GM12872 (cell line): ENCODE measurements around the gene TRMT44.

ENCODE experiments used
- CTCF ChIP-seq: IDR thresholded peaks from 3 replicates; pipeline ENCODE4 v1.5.1; 2011; ENCODE audit warnings: low read depth, mild to moderate bottlenecking, low read length, moderate library complexity; ENCODE audit not compliant: insufficient read depth

The TRMT44 gene

DNA sequence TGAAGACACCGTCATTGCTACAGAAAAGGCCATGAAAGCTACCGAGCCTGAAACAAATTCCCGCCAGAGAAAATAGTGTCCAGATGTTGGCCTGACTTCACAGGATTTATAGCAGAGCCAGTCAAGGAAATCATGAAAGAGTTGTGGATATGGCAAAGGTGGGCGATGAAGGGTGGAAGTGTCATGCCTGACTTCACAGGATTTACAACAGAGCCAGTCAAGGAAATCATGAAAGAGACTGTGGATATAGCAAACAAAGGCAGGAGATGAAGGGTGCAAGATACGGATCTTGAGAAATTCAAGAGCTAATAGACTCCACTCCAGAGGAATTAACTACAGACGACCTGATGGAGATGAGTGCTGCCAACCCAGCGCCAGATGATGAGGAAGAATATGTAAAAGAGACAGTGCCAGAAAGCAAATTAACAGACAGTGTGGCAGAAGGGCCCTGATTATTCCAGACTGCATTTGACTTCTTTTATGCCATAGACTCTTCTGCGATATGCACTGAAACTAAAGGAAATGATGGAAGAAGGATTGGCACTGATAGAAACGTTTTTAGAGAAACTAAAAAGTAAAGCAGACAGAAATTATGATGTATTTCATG lies 17.2 kb downstream of the TRMT44 start:
- TF ChIP-seq CTCF, result no peak

GRCh38 chr4:8459867-8460445 lies 19.4 kb downstream of the TRMT44 start:
- no peak for TF ChIP-seq CTCF

- no peak for TF ChIP-seq CTCF
These were observed 20.5 kb downstream of the TRMT44 start for GRCh38 chr4:8461086-8461485.

- no peak for TF ChIP-seq CTCF
These were observed 21.0 kb downstream of the TRMT44 start for GRCh38 chr4:8461616-8462015.

- TF ChIP-seq CTCF, result no peak
These were observed 23.2 kb downstream of the TRMT44 start for GRCh38 chr4:8463811-8464210.

DNA sequence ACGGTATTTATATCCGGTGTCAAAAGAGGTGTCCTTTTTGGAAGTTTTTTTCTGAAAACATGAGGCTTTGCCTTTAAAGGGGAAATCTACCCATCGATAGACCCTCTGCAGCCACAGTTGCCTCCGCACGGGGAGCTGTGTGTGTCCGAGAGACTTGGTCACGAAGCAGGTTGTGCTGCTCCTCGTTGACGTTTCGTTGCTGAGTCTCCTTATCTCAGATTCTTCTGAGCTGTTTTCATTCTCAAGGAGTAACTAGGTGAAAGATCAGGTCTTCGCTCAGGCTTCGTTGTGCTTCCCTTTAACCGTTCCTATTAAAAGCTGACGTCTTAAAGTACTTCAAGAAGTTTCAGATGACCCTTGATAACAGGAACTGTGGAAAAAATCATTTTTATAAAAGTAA lies 23.8 kb downstream of the TRMT44 start:
- no peak for TF ChIP-seq CTCF

DNA sequence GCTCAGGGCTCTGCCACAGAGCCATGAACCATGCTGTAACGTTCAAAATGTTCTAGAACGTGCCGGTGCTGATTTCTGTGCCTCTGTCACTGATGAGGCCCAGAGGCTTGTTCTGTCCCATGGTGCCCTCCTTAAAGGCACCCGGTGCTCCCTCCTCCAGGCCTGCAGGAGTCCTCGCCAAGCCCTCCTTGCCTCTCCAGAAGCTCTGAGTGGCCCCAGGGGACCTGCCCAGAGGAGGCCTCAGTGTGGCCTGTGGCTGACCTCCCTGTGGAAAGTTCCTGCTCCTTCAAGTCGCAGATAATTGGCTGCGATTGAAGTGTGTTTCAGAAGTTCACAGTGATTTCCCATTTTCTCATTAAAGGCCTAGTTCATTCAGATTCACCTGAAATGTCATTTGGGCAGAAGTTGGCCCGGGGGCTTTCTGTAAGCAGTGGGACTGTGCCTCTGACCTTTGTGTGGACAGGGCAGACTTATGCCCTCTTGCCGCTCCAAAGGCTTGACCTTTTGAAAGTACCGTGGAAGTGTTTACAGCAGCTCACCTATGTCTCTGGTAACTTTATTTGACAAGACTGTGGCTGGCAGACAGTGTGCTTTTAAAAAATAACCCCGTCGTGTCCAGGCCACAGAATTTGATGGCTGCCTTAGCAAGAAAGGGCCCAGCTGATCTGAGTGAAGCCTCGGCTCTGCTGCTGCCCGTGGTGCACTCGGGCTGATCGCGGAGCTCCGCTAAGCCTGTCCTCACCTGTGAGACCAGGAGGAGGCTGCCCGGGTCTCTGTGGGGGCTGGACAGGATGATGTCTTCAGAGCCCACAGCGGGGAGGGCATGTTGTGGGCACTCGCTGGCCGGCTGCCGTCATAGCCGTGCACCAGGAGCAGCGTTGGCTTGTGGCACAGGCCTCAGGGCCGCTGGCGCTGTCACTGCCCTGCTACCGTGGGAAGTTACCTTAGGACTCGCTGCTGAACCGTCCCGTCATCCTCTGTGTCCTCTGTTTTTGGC lies 25.3 kb downstream of the TRMT44 start:
- TF ChIP-seq CTCF, result no peak
